Hematopoietic multipotent progenitor cell treated with erythropoietin and hydrocortisone succinate and interleukin-3 and kit ligand, for 8 days (in vitro differentiated cells): Measurements from ENCODE around the gene EFNA3.
"Not testable (repeated sequence)": the region's sequence is repeated elsewhere in the genome, so short reads cannot be mapped to it uniquely, and the experiment has no call there.

Experiments used
- DNase-seq: peaks from one replicate; pipeline ENCODE4 v3.0.0-alpha.2; 2015

EFNA3 gene

DNA sequence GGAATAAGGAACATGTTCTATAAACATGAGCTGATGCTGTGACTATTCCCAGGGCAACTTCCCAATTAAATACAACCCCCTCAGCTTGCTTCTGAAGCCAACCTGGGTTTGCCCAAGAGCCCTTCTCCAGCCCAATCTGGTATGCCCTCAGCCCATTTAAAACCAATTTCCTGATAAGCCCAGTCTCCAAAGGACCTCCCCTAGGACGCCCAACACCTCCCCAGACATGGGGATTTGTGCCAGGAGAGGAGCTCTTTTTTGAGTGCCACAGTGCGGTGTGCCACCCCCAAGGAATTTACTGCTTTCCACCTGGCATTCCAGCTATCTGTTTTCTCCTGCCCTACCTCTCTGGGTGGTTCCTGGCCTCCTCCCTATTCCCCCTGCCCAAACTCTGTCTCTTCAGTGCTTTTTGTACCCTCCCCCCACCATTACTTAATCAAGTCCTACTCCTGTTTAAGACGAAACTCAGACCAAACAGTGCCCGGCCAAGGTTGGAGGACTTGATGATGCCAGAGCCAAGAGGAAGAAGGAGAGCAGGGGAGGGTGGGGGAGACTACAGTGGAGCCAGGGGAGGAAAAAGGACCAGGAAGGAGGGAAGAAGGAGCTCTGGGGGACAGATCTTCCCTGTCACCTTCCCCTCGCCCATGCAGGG is 37.6 kb downstream of the EFNA3 start:
- DNase-seq: no peak

DNA sequence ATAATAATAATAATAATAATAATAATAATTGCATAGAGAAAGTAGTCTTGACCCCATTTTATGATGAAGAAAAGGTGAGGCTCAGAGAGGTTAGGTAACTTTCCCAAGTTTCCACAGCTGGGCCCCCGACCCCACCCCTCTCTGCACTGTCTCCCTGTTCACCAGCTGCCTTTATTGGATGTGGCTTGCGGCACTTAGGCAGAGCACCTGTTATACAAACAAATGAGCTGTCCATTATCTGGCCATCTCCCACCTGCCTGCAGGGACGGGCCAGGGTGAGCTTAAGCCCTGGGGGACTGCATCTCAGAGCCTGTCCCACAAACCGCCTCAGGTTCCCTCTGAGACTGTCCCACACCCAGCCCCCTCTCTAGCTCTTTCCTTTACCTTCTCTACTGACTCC is 39.0 kb downstream of the EFNA3 start:
- DNase-seq: no peak

DNA sequence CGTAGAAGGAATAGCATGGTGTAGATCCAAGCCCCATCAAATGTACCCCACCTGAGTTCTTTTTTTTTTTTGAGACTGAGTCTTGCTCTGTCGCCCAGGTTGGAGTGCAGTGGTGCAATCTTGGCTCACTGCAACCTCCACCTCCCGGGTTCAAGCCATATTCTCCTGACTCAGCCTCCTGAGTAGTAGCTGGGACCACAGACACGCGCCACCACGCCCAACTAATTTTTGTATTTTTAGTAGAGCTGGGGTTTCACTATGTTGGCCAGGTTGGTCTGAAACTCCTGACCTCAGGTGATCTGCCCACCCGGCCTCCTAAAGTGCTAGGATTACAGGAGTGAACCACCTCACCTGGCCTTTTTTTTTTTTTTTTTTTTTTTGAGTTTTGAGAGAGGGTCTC is 39.5 kb downstream of the EFNA3 start:
- DNase-seq: not testable (repeated sequence)

- DNase-seq: no peak
These were observed 41.6 kb downstream of the EFNA3 start for GRCh38 chr1:155120253-155120652.

DNA sequence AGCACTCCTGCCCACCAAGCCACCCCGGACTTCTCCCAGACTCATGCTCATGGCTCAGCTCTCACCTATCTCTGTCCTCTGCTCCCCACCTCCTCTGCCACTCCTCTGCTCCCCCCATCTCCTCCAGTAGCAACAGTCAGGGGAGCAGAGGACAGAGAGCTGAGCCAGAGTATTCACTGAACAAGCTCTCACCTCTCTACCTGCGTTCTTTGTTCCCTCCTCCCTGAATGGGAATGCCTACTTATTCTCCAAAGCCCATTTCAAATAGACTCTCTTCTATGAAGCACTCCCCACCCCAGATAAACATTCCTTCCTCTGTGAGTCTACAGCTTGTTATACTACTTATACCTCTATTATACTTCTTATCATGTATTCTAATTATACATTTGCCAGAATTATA is 42.6 kb downstream of the EFNA3 start:
- no peak for DNase-seq

- no peak for DNase-seq
These were observed 43.7 kb downstream of the EFNA3 start for GRCh38 chr1:155122308-155122707.

GRCh38 chr1:155123801-155124200 is 45.2 kb downstream of the EFNA3 start:
- no peak for DNase-seq

DNA sequence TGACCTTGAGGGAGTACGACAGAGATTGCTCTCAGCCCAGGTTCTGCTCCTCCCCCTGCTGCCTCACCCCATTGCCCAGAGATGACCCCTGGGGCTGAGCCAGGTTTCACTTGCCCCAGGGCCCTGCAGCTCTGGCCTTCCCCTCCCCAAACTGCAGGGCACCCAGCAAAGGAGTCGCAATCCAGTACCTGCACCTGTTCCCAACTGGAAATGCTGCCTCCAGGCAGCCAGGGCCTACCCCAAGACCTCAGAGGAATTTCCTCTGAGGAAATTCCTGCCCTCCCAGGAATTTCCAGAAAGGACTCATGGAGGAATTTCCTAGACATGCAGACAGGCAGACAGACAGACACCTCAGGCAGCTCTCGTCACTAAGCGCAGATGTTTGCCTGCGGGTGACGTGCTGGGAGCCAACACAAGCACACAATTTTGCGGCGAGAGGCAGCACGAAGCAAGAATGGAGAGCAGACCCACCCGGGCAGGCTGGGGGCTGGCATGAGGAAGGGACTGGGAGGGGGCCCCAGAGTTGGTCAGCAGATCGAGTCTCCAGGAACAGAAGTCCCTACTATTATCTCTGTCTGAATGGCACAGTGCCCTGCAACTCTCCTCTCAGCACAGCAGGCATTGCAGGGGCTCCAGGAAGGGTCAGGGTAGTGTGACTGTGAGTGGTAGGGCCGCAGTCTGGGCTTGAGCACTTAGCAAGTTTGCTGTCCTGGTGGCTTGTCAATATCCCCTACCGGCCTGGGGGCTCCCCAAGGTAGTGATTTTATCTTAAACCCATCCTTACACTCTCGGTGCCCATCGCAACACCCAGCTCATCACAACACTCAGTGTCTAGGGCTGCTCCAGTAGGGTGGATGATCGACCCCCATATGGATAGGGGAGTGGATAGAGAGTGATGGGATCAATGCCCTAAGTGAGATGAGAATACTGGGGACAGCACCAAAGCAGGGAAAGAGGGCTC is 46.1 kb downstream of the EFNA3 start:
- DNase-seq: no peak

- no peak for DNase-seq
These were observed 46.9 kb downstream of the EFNA3 start for GRCh38 chr1:155125511-155125945.

GRCh38 chr1:155125946-155126555 is 47.4 kb downstream of the EFNA3 start:
- no peak for DNase-seq

DNA sequence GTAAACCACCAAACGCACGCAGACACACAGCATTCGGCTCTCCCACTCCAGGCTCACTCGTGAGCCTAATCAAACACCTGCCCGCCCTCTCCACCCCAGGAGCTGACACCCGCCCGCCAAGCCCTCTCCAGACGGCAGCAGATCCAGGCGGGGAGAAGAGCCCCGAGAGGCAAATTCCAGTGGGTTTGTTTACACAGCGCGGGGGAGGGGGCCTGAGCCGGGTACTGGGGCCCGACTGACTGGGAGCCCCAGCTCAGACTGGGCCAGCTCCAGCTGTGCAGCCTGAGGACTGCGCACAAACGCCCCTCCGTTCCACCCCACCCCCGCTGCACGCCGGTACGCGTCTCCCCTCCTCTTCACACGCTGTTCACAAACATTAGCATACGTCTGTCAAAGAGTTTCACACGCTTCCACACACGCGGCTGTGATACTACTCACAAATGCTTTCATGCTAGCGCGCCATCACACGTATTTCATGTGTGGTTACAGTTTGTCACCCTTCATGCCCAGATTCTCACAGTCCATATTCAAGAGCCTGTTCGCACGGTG is 48.0 kb downstream of the EFNA3 start:
- DNase-seq: peak; percentile 36

- no peak for DNase-seq
These were observed 48.7 kb downstream of the EFNA3 start, which contains the start of gene EFNA1 for GRCh38 chr1:155127105-155127966. Gene EFNA1 (plus strand): TSS chr1:155127876. CDS start chr1:155127978, 102 bp downstream.

GRCh38 chr1:155127967-155128754 is 49.5 kb downstream of the EFNA3 start:
- no peak for DNase-seq

GRCh38 chr1:155128755-155129473 is 50.3 kb downstream of the EFNA3 start:
- DNase-seq: no peak

- DNase-seq: no peak
These were observed 51.8 kb downstream of the EFNA3 start for GRCh38 chr1:155130272-155131006.

- no peak for DNase-seq
These were observed 52.6 kb downstream of the EFNA3 start for GRCh38 chr1:155131285-155131684.

- DNase-seq: no peak
These were observed 53.2 kb downstream of the EFNA3 start for GRCh38 chr1:155131856-155132255.

GRCh38 chr1:155133799-155134281 is 55.2 kb downstream of the EFNA3 start:
- DNase-seq: no peak

GRCh38 chr1:155134322-155134721 is 55.7 kb downstream of the EFNA3 start:
- no peak for DNase-seq
